ENCODE measurements around the gene EML1. TPM values are rescaled to one million over a fixed set of nuclear protein-coding genes. Genes with fewer than 3 reads are reported as not detected.

EML1 gene
- total RNA-seq, 1 experiment from 2014 or later, result 7.2 TPM

- no peaks in the 10 kb centered on the region for H3K4me1 ChIP-seq
Observed at GRCh38 chr14:99853206-99853605, 60.0 kb downstream of the EML1 start.

GRCh38 chr14:99854831-99855230, 61.6 kb downstream of the EML1 start:
- Mint-ChIP-seq H3K36me3 (ENCODE audit: insufficient read depth, unreplicated experiment) (peaks cover 6% of the 10 kb centered on the region), H3K9me3 (ENCODE audit: unreplicated experiment) (no peaks in the 10 kb centered on the region), H3K4me3 (ENCODE audit: unreplicated experiment) (no peak overlapping the region), H3K27ac (ENCODE audit: unreplicated experiment) (no peak overlapping the region), H3K4me1 (ENCODE audit: low read depth, unreplicated experiment) (no peaks in the 10 kb centered on the region), H3K27me3 (ENCODE audit: insufficient read depth, unreplicated experiment) (no peaks in the 10 kb centered on the region)
- no peaks in the 10 kb centered on the region for H3K9me3 ChIP-seq
- no TSS peak for BruUV-seq (replicated peaks)
- no peak overlapping the region for H3K4me3 ChIP-seq (ENCODE audit: low read depth, low read length)
- DNase-seq, result no peak
- intact Hi-C loops (cut with micrococcal nuclease; ENCODE audit: unreplicated experiment), result no loop called here
- POLR2A ChIA-PET, result no interaction called here
- CTCF ChIA-PET, result no interaction called here
- no peak for TF ChIP-seq CTCF (IDR thresholded peaks at IDR 0.05; ENCODE audit: insufficient read depth in 1 of 2, low read depth in 1 of 2, low read length in 1 of 2, severe bottlenecking in 1 of 2, unreplicated experiment in 1 of 2)
- H3K36me3 ChIP-seq (ENCODE audit: control insufficient read depth, insufficient read depth, low read length), result no peaks in the 10 kb centered on the region
- H3K27me3 ChIP-seq (replicated peaks; ENCODE audit: control insufficient read depth, insufficient read depth, low read length), result no peaks in the 10 kb centered on the region
- H3K4me1 ChIP-seq, result no peaks in the 10 kb centered on the region

More at GRCh38 chr14:99853206-99853605, 60.0 kb downstream of the EML1 start:
- Mint-ChIP-seq H3K36me3 (ENCODE audit: insufficient read depth, unreplicated experiment) (peaks cover 6% of the 10 kb centered on the region), H3K4me3 (ENCODE audit: unreplicated experiment) (no peak overlapping the region), H3K27ac (ENCODE audit: unreplicated experiment) (no peak overlapping the region), H3K4me1 (ENCODE audit: low read depth, unreplicated experiment) (no peaks in the 10 kb centered on the region), H3K27me3 (ENCODE audit: insufficient read depth, unreplicated experiment) (no peaks in the 10 kb centered on the region), H3K9me3 (ENCODE audit: unreplicated experiment) (no peaks in the 10 kb centered on the region)
- ChIA-PET CTCF (no interaction called here), POLR2A (no interaction called here)
- intact Hi-C loops (cut with micrococcal nuclease; ENCODE audit: unreplicated experiment), result no loop called here
- no peaks in the 10 kb centered on the region for H3K36me3 ChIP-seq (ENCODE audit: control insufficient read depth, insufficient read depth, low read length)
- no peaks in the 10 kb centered on the region for H3K9me3 ChIP-seq
- no peak overlapping the region for H3K4me3 ChIP-seq (ENCODE audit: low read depth, low read length)
- BruUV-seq (replicated peaks), result no TSS peak
- TF ChIP-seq CTCF (IDR thresholded peaks at IDR 0.05; ENCODE audit: insufficient read depth in 1 of 2, low read depth in 1 of 2, low read length in 1 of 2, severe bottlenecking in 1 of 2, unreplicated experiment in 1 of 2), result no peak
- DNase-seq, result no peak
- H3K27me3 ChIP-seq (replicated peaks; ENCODE audit: control insufficient read depth, insufficient read depth, low read length), result no peaks in the 10 kb centered on the region

GRCh38 chr14:99855271-99855670, 62.1 kb downstream of the EML1 start:
- no peak overlapping the region for H3K4me3 Mint-ChIP-seq (ENCODE audit: unreplicated experiment)
- H3K4me1 Mint-ChIP-seq (ENCODE audit: low read depth, unreplicated experiment), result no peaks in the 10 kb centered on the region
- peaks cover 6% of the 10 kb centered on the region for H3K36me3 Mint-ChIP-seq (ENCODE audit: insufficient read depth, unreplicated experiment)
- no peak for DNase-seq
- BruUV-seq (replicated peaks), result no TSS peak
- H3K9me3 Mint-ChIP-seq (ENCODE audit: unreplicated experiment), result no peaks in the 10 kb centered on the region
- no peaks in the 10 kb centered on the region for H3K4me1 ChIP-seq
- no peak overlapping the region for H3K27ac Mint-ChIP-seq (ENCODE audit: unreplicated experiment)
- no peak overlapping the region for H3K4me3 ChIP-seq (ENCODE audit: low read depth, low read length)
- POLR2A ChIA-PET, result no interaction called here
- no peak for TF ChIP-seq CTCF (IDR thresholded peaks at IDR 0.05; ENCODE audit: insufficient read depth in 1 of 2, low read depth in 1 of 2, low read length in 1 of 2, severe bottlenecking in 1 of 2, unreplicated experiment in 1 of 2)
- no peaks in the 10 kb centered on the region for H3K36me3 ChIP-seq (ENCODE audit: control insufficient read depth, insufficient read depth, low read length)
- CTCF ChIA-PET, result no interaction called here
- H3K9me3 ChIP-seq, result no peaks in the 10 kb centered on the region
- intact Hi-C loops (cut with micrococcal nuclease; ENCODE audit: unreplicated experiment), result no loop called here
- H3K27me3 Mint-ChIP-seq (ENCODE audit: insufficient read depth, unreplicated experiment), result no peaks in the 10 kb centered on the region
- H3K27me3 ChIP-seq (replicated peaks; ENCODE audit: control insufficient read depth, insufficient read depth, low read length), result no peaks in the 10 kb centered on the region
